ENCODE results near the gene ASCL1. TPM values are rescaled to one million over a fixed set of nuclear protein-coding genes. Genes with fewer than 3 reads are reported as not detected.
A peak's percentile ranks its signal among the peaks of the same experiment; 100 is the strongest.

The ASCL1 gene
- total and polyA plus RNA-seq, 3 experiments from 2014 or later, result not detected

- Histone ChIP-seq H3K27ac (ENCODE audit: low read depth, low read length) (no peak overlapping the region), H3K9me3 (ENCODE audit: low read length) (no peaks in the 10 kb centered on the region), H3K4me1 (ENCODE audit: insufficient read depth, low read length) (no peaks in the 10 kb centered on the region), H3K27me3 (ENCODE audit: insufficient read depth, low read length, poor library complexity, severe bottlenecking) (no peaks in the 10 kb centered on the region), H3K36me3 (ENCODE audit: insufficient read depth, low read length) (no peaks in the 10 kb centered on the region), H3K4me3 (ENCODE audit: low read length) (no peak overlapping the region)
- Mint-ChIP-seq H3K4me1 (no peaks in the 10 kb centered on the region), H3K27ac (peak overlapping the region in 1 of 8 donors; percentile 43), H3K9me3 (peaks cover 0 to 3% (median 0%) of the 10 kb centered on the region in 5 donors), H3K4me3 (no peak overlapping the region), H3K36me3 (no peaks in the 10 kb centered on the region), H3K27me3 (peaks cover 12 to 40% of the 10 kb centered on the region in 2 donors)
- CTCF ChIA-PET, result no interaction called here
- no peak for DNase-seq
- POLR2A ChIA-PET, result no interaction called here
Observed at GRCh38 chr12:102973583-102973982, 16.1 kb downstream of the ASCL1 start.

GRCh38 chr12:102976609-102977280 lies 19.3 kb downstream of the ASCL1 start:
- no peaks in the 10 kb centered on the region for H3K4me1 ChIP-seq (ENCODE audit: insufficient read depth, low read length)
- CTCF ChIA-PET, result interaction anchor here (1.3 kb wide), 1 partner anchor 14 kb away, joined by 3 read pairs; no protein-coding TSS in a partner anchor
- no peak overlapping the region for H3K27ac Mint-ChIP-seq

DNA sequence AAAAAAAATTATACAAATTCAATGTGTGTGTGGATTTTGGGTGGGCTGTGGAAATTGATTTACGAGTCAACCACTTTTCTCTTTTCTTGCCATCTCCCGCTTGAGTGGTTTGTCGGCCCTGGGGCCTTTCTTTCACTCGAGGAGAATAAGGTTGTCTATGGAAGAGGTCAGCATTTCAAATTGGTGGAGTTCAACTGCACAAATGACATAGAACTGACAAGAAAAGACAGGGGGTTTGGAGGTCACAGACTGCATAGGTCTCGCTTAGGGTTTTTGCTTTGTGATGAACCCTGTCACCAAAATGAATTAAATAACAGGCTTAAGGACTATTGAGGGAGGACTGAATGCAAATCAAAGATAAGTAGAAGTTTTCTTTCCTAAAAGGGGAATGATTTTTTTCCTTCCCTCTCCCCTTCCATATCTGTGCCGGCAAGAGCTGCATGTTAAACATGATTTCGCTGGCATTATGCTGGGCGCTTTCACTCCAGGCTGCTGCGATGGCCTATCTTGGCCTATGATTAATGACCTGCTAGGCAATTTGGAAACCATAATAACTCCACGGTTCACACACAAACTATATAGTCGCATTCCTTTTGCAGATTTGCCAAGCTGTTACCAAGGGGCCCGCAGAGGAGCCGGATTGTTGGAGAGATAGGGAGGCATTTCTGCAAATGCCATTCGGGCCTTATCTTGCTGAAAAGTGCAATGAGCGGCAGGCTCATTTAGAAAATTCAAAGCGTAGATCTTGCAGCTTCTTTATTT lies 20.7 kb downstream of the ASCL1 start:
- Histone ChIP-seq H3K9me3 (ENCODE audit: low read length) (no peaks in the 10 kb centered on the region), H3K4me3 (ENCODE audit: low read length) (no peak overlapping the region), H3K27ac (ENCODE audit: low read depth, low read length) (no peak overlapping the region), H3K4me1 (ENCODE audit: insufficient read depth, low read length) (no peaks in the 10 kb centered on the region), H3K27me3 (ENCODE audit: insufficient read depth, low read length, poor library complexity, severe bottlenecking) (no peaks in the 10 kb centered on the region), H3K36me3 (ENCODE audit: insufficient read depth, low read length) (no peaks in the 10 kb centered on the region)
- Mint-ChIP-seq H3K4me1 (no peaks in the 10 kb centered on the region), H3K36me3 (no peaks in the 10 kb centered on the region), H3K27me3 (peaks cover 5 to 11% of the 10 kb centered on the region in 2 donors), H3K4me3 (no peak overlapping the region), H3K27ac (no peak overlapping the region), H3K9me3 (peaks cover 0 to 3% (median 0%) of the 10 kb centered on the region in 5 donors)
- DNase-seq, result no peak
- POLR2A ChIA-PET, result no interaction called here
- CTCF ChIA-PET, result no interaction called here

More at GRCh38 chr12:102976609-102977280, 19.3 kb downstream of the ASCL1 start:
- Histone ChIP-seq H3K27me3 (ENCODE audit: insufficient read depth, low read length, poor library complexity, severe bottlenecking) (no peaks in the 10 kb centered on the region), H3K4me3 (ENCODE audit: low read length) (no peak overlapping the region), H3K9me3 (ENCODE audit: low read length) (no peaks in the 10 kb centered on the region), H3K27ac (ENCODE audit: low read depth, low read length) (no peak overlapping the region), H3K36me3 (ENCODE audit: insufficient read depth, low read length) (no peaks in the 10 kb centered on the region)
- H3K36me3 Mint-ChIP-seq, result no peaks in the 10 kb centered on the region
- peaks cover 9 to 19% of the 10 kb centered on the region in 2 donors for H3K27me3 Mint-ChIP-seq
- no peak overlapping the region for H3K4me3 Mint-ChIP-seq
- H3K9me3 Mint-ChIP-seq, result peaks cover 0 to 3% (median 0%) of the 10 kb centered on the region in 5 donors
- no peaks in the 10 kb centered on the region for H3K4me1 Mint-ChIP-seq
- POLR2A ChIA-PET, result no interaction called here
- DNase-seq, result no peak

GRCh38 chr12:102980350-102980749 lies 22.9 kb downstream of the ASCL1 start:
- peaks cover 0 to 2% (median 0%) of the 10 kb centered on the region in 5 donors for H3K9me3 Mint-ChIP-seq
- CTCF ChIA-PET, result no interaction called here

DNA sequence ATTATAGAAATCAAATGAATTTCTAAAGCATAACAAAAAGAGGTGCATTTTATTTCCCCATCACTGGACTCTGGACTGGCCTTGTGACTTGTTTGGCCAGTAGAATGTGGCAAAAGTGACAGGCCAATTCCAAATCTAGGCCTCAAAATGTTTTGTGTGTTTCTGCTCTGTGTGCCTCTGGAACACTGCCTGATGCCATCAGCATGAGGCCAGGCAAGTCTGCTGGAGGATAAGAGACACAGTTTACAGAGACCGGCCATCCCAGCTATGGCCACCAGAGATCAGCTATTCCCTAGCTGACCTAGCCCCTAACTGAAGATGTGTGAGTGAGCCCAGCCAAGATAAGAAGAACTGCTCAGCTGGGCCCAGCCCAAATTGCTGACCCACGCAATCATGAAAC lies 32.9 kb downstream of the ASCL1 start:
- ChIA-PET POLR2A (no interaction called here), CTCF (no interaction called here)
- Mint-ChIP-seq H3K4me3 (no peak overlapping the region), H3K9me3 (peaks cover 0 to 3% (median 0%) of the 10 kb centered on the region in 5 donors), H3K27ac (no peak overlapping the region), H3K27me3 (peaks cover 0 to 11% of the 10 kb centered on the region in 2 donors), H3K4me1 (peaks cover 2 to 20% (median 10%) of the 10 kb centered on the region in 3 donors), H3K36me3 (no peaks in the 10 kb centered on the region)
- Histone ChIP-seq H3K4me1 (ENCODE audit: insufficient read depth, low read length) (no peaks in the 10 kb centered on the region), H3K27me3 (ENCODE audit: insufficient read depth, low read length, poor library complexity, severe bottlenecking) (no peaks in the 10 kb centered on the region), H3K36me3 (ENCODE audit: insufficient read depth, low read length) (no peaks in the 10 kb centered on the region), H3K4me3 (ENCODE audit: low read length) (no peak overlapping the region), H3K9me3 (ENCODE audit: low read length) (no peaks in the 10 kb centered on the region), H3K27ac (ENCODE audit: low read depth, low read length) (no peak overlapping the region)
- no peak for DNase-seq

More at GRCh38 chr12:102980350-102980749, 22.9 kb downstream of the ASCL1 start:
- H3K36me3 ChIP-seq (ENCODE audit: insufficient read depth, low read length), result no peaks in the 10 kb centered on the region
- no peaks in the 10 kb centered on the region for H3K9me3 ChIP-seq (ENCODE audit: low read length)
- H3K4me1 Mint-ChIP-seq, result no peaks in the 10 kb centered on the region
- H3K27me3 Mint-ChIP-seq, result peaks cover 10 to 17% of the 10 kb centered on the region in 2 donors
- no peak overlapping the region for H3K27ac ChIP-seq (ENCODE audit: low read depth, low read length)
- no peak for DNase-seq
- no peaks in the 10 kb centered on the region for H3K4me1 ChIP-seq (ENCODE audit: insufficient read depth, low read length)
- H3K27ac Mint-ChIP-seq, result no peak overlapping the region
- no peaks in the 10 kb centered on the region for H3K27me3 ChIP-seq (ENCODE audit: insufficient read depth, low read length, poor library complexity, severe bottlenecking)
- no peak overlapping the region for H3K4me3 ChIP-seq (ENCODE audit: low read length)
- POLR2A ChIA-PET, result no interaction called here
- H3K4me3 Mint-ChIP-seq, result no peak overlapping the region
- H3K36me3 Mint-ChIP-seq, result no peaks in the 10 kb centered on the region

GRCh38 chr12:102992297-102992696 lies 34.8 kb downstream of the ASCL1 start:
- peaks cover 0 to 5% (median 2%) of the 10 kb centered on the region in 5 donors for H3K9me3 Mint-ChIP-seq
- H3K4me1 ChIP-seq (ENCODE audit: insufficient read depth, low read length), result no peaks in the 10 kb centered on the region
- peaks cover 0 to 11% of the 10 kb centered on the region in 2 donors for H3K27me3 Mint-ChIP-seq
- H3K36me3 ChIP-seq (ENCODE audit: insufficient read depth, low read length), result no peaks in the 10 kb centered on the region
- DNase-seq, result no peak
- no peaks in the 10 kb centered on the region for H3K36me3 Mint-ChIP-seq
- no peaks in the 10 kb centered on the region for H3K27me3 ChIP-seq (ENCODE audit: insufficient read depth, low read length, poor library complexity, severe bottlenecking)
- H3K4me3 ChIP-seq (ENCODE audit: low read length), result no peak overlapping the region
- no peak overlapping the region for H3K4me3 Mint-ChIP-seq
- no peak overlapping the region for H3K27ac Mint-ChIP-seq
- no peaks in the 10 kb centered on the region for H3K9me3 ChIP-seq (ENCODE audit: low read length)
- H3K27ac ChIP-seq (ENCODE audit: low read depth, low read length), result no peak overlapping the region
- CTCF ChIA-PET, result no interaction called here
- POLR2A ChIA-PET, result interaction anchor here (0.6 kb wide), 1 partner anchor 435 kb away, joined by 5 read pairs; no protein-coding TSS in a partner anchor
- peaks cover 2 to 20% (median 10%) of the 10 kb centered on the region in 3 donors for H3K4me1 Mint-ChIP-seq

DNA sequence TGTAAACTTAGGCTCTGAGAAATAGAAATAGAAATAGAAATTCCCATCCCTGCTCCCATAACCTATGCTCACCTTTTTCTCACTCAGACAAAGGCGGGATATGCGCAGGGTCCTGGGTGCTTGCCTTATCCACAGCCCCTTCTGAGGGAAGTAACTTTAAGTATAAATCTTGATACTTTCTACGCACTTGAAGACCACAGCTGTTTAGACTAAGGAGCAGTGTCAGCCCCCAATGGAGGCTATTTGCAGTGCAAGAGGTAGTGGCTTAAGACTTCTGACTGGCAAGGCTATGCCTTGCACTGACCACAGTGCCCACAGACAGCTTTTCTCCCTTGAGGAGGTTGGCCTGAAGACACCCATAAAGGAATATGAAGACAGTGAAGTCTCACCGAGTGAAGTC lies 35.2 kb downstream of the ASCL1 start:
- CTCF ChIA-PET, result no interaction called here
- no peaks in the 10 kb centered on the region for H3K36me3 ChIP-seq (ENCODE audit: insufficient read depth, low read length)
- H3K4me3 Mint-ChIP-seq, result no peak overlapping the region
- peaks cover 2 to 20% (median 10%) of the 10 kb centered on the region in 3 donors for H3K4me1 Mint-ChIP-seq
- peak overlapping the region in 1 of 8 donors; percentile 38 for H3K27ac Mint-ChIP-seq
- no peaks in the 10 kb centered on the region for H3K27me3 ChIP-seq (ENCODE audit: insufficient read depth, low read length, poor library complexity, severe bottlenecking)
- H3K9me3 ChIP-seq (ENCODE audit: low read length), result no peaks in the 10 kb centered on the region
- no peak for DNase-seq
- POLR2A ChIA-PET, result no interaction called here
- peaks cover 0 to 11% of the 10 kb centered on the region in 2 donors for H3K27me3 Mint-ChIP-seq
- H3K4me3 ChIP-seq (ENCODE audit: low read length), result no peak overlapping the region
- peaks cover 0 to 7% (median 2%) of the 10 kb centered on the region in 5 donors for H3K9me3 Mint-ChIP-seq
- no peak overlapping the region for H3K27ac ChIP-seq (ENCODE audit: low read depth, low read length)
- no peaks in the 10 kb centered on the region for H3K36me3 Mint-ChIP-seq
- H3K4me1 ChIP-seq (ENCODE audit: insufficient read depth, low read length), result no peaks in the 10 kb centered on the region

DNA sequence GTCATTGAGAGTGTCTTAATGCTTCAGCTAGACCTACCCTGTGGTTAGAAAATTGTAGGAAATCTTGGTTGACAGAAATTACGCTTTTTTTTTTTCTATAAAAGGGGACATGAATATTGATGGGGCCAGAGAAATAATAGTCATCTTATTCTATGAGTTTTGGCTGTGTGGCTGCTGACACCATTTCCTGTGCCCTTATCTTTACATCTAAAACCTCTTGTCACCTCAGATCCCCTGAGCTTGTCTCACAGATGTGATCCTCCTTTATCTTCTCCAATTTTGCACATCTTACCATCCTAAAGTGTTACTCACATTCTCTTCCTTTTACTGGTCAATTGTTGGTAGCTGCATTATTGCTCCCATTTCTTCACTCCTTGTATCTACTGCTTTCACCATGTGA lies 36.1 kb downstream of the ASCL1 start:
- H3K4me3 ChIP-seq (ENCODE audit: low read length), result no peak overlapping the region
- no peak overlapping the region for H3K27ac ChIP-seq (ENCODE audit: low read depth, low read length)
- Mint-ChIP-seq H3K4me1 (peaks cover 2 to 20% (median 10%) of the 10 kb centered on the region in 3 donors), H3K27me3 (peaks cover 1 to 9% of the 10 kb centered on the region in 2 donors), H3K36me3 (no peaks in the 10 kb centered on the region), H3K27ac (no peak overlapping the region), H3K4me3 (no peak overlapping the region), H3K9me3 (peaks cover 0 to 7% (median 3%) of the 10 kb centered on the region in 5 donors)
- no peaks in the 10 kb centered on the region for H3K27me3 ChIP-seq (ENCODE audit: insufficient read depth, low read length, poor library complexity, severe bottlenecking)
- H3K4me1 ChIP-seq (ENCODE audit: insufficient read depth, low read length), result no peaks in the 10 kb centered on the region
- no peaks in the 10 kb centered on the region for H3K36me3 ChIP-seq (ENCODE audit: insufficient read depth, low read length)
- no peak for DNase-seq
- ChIA-PET POLR2A (no interaction called here), CTCF (no interaction called here)
- H3K9me3 ChIP-seq (ENCODE audit: low read length), result no peaks in the 10 kb centered on the region

Measured in CD8-positive, alpha-beta memory T cell (primary cell).